NCI-H128 (cell line): ENCODE results near the gene SRGAP3.
"Not testable (repeated sequence)": the region's sequence is repeated elsewhere in the genome, so short reads cannot be mapped to it uniquely, and the experiment has no call there.

Source experiments
- DNase-seq: peaks from one replicate; lab custom pipeline; 2025; ENCODE audit not compliant: unreplicated experiment; lab: John Stamatoyannopoulos, UW

SRGAP3 gene

GRCh38 chr3:9249273-9250192, at the start of gene SRGAP3:
Gene SRGAP3 (minus strand): TSS chr3:9249646. CDS start chr3:9248951, 695 bp downstream.
- DNase-seq, result peak; percentile 50

DNA sequence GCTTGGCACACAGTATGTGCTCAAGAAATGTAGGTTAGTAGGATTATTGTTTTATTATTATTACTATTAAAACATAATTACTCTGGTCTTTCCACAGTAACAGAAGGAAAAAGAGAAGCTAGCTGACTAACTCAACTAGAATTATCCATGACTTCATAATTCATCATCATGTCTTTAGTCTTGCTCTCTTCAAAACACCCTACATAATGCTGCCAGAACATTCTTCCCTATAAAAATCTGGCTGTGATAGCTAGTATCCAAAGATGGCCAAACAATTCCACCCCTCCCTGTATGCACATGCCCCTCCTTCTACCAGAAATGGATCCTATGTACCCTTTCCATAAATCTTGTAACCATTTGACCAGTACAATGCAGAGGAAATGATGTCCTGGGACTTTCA, 48.8 kb upstream of the SRGAP3 start:
- DNase-seq, result no peak

DNA sequence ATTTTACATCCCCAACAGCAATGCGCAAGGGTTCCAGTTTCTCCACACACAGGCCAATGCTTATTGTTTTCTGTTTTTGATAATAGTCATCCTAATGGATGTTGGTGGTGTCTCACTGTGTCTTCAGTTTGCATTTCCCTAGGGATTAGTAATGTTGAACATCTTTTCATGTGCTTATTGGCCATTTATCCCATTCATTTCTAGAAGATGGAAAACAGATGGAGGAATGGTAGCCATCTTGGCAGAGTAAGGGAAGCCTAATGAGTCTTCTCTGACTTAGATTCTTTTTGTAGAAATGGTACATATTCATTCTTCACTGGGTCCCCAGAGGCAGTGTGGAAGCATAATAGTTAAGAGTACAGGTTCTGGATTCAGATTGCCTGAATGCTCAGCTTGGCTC, 46.8 kb upstream of the SRGAP3 start:
- DNase-seq, result no peak

- DNase-seq, result no peak
Observed at GRCh38 chr3:9295007-9295406, 45.6 kb upstream of the SRGAP3 start.

- DNase-seq, result not testable (repeated sequence)
Observed at GRCh38 chr3:9293953-9294352, 44.5 kb upstream of the SRGAP3 start.

- DNase-seq, result no peak
Observed at GRCh38 chr3:9293076-9293475, 43.6 kb upstream of the SRGAP3 start.

DNA sequence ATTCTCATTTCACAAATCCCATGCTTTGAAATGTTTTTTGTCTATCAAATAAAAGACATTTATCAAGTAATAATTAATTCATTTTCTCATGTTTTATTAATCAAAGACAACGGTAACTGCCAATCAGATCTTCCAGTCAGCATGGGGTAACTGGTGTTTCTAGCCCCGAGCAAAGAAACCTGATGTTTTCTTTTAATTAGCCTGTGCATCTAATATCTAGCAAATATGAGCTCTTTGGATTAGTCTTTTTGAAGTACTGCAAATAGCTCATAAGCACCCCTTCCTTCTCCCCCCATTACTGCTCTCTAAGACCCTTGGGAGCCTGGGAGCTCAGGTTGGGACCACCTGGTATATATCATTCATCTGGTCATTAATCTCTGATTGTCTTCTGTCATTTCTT, 43.1 kb upstream of the SRGAP3 start:
- no peak for DNase-seq

GRCh38 chr3:9291821-9292410, 42.5 kb upstream of the SRGAP3 start:
- no peak for DNase-seq

- DNase-seq, result no peak
Observed at GRCh38 chr3:9290566-9290965, 41.1 kb upstream of the SRGAP3 start.

DNA sequence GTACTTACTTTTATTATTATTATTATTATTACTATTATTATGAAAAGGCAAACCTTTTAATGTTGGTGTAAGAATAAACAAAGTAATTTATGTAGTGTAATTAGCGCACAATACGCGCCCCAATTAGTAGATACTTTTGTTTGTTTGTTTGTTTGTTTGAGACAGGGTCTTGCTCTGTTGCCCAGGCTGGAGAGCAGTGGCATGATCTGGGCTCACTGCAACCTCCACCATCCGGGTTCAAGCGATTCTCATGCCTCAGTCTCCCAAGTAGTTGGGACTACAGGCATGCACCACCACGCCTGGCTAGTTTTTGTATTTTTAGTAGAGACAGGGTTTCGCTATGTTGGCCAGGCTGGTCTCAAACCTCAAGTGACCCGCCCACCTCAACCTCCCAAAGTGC, 32.1 kb upstream of the SRGAP3 start:
- not testable (repeated sequence) for DNase-seq

DNA sequence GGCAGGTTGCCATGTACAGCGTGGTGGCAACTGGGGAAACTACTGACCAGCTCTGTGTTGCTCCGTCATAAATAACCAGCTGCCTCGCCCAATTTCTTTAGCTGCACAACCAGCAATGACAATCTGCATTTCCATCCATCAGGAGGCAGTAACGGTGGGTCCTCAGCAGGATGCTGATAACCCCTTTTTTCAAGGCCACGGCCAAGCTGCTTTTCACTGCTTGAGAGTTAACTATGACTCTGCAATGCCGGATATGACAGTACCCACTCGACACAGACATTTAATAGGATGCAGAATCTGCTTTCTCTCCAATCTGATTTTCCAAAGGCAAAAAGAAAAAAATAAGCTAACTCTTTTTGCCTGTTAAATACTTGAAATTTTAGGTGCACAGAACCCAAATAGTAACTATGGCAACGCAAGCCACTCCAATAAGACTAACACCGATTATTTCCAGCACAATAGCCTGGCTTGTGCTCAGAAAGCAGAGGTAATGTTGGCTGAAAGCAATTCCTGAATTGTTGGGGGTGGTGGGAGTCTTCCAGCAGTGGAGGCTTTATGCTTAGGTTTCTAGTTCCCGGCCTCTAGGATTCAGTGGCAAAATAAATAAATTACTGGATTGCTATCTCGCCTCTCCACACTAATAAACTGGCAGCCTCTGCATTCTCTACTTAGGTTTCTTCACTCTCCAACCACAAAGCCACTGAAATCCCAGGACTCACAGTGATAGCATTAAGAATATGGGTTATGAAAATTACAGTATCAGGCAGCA, 31.2 kb upstream of the SRGAP3 start:
- DNase-seq, result no peak

GRCh38 chr3:9279966-9280365, 30.5 kb upstream of the SRGAP3 start:
- no peak for DNase-seq

DNA sequence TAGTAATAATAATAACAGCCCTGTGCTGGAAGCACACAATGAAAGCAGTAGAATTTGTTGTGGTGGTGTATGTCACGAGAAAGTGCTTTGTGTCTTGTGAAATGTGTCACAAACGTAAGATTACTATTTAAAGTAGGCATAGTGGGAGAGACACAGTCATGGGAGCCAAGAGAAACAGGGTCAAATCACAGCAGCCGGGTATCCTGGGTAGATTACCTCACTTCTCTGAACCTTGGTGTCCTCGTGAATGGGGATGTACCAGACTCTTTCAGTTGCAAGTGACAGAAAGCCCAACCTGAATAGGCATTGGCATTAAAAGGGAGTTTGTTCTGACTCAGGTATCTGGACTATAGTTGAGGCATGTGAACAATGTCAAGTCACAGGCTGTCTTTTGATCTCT, 29.1 kb upstream of the SRGAP3 start:
- DNase-seq, result no peak

GRCh38 chr3:9278085-9278484, 28.6 kb upstream of the SRGAP3 start:
- no peak for DNase-seq

DNA sequence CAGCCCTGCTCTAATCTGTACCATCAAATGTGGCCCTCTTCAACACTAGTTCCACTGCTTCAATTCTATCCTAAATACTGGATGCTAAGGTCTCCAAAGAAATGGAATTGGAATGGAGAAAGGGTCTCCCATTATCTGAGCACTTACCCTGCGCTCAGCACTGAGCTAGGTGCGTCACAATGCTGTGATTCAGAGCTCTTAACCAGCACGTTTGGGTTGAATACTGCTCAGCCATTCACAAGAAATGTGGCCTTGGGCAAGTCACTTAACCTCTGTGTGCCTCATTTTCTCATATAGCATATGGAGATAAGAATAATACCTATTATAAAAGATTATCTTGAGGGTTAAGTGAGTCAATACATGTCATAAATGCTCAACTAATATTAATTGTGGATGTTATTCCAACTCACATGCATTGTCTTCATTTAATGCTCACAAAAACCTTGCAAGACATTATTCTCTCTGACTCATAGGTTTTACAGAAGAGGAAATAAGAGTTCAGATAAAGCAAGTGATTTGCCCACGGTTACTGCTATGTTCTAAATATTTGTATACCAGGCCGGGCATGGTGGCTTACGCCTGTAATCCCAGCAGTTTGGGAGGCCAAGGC, 27.4 kb upstream of the SRGAP3 start:
- DNase-seq, result no peak

DNA sequence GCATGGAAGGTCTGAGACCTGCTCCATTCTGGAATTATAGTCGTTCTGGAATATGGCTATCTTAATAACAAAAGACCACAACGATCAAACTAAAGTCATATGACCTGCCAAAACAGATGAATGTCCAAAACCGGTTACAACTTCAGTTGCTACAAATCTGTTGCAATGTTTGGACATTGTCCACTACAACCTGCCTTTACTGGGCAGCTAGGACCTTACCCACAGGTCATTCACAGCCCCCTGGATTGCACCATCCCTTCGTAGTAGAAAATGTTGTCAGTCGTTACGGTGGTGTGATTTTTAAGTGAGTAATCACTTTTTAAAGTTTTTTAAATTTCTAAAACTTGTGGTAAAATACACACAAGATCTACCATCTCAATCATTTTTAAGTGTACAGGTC, 22.5 kb upstream of the SRGAP3 start:
- no peak for DNase-seq

GRCh38 chr3:9270704-9271103, 21.3 kb upstream of the SRGAP3 start:
- no peak for DNase-seq

- DNase-seq, result no peak
Observed at GRCh38 chr3:9266716-9267115, 17.3 kb upstream of the SRGAP3 start.

DNA sequence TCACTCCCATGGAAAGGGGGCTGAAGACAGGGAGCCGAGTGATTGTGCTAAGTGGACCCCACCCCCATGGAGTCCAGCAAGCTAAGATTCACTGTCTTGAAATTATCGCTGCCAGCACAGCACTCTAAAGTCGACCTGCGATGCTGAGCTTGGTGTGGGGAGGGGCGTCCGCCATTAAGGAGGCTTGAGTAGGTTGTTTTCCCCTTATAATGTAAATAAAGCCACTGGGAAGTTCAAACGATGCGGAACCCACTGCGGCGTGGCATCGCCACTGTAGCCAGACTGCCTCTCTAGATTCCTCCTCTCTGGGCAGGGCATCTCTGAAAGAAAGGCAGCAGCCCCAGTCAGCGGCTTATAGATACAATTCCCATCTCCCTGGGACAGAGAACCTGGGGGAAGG, 10.9 kb upstream of the SRGAP3 start:
- no peak for DNase-seq

GRCh38 chr3:9257092-9257491, 7.6 kb upstream of the SRGAP3 start:
- no peak for DNase-seq

GRCh38 chr3:9255976-9256375, 6.5 kb upstream of the SRGAP3 start:
- no peak for DNase-seq
